GM12865 (cell line): ENCODE data around the gene MPPE1.
A peak's percentile ranks its signal among the peaks of the same experiment; 100 is the strongest.
"Not testable (repeated sequence)": the region's sequence is repeated elsewhere in the genome, so short reads cannot be mapped to it uniquely, and the experiment has no call there.

Experiments
- DNase-seq: peaks from one replicate; pipeline ENCODE4 v3.0.0; 2010; ENCODE audit warnings: low read depth
- H3K4me3 ChIP-seq: 2 replicates; pipeline ENCODE4 v1.5.1; 2011; ENCODE audit warnings: mild to moderate bottlenecking, low read depth, low read length, control low read depth
- CTCF ChIP-seq: IDR thresholded peaks from 2 replicates; pipeline ENCODE4 v1.5.1; 2011; ENCODE audit warnings: low read length, control low read depth, low read depth, inconsistent platforms; ENCODE audit not compliant: insufficient read depth; ENCODE audit errors: missing control alignments

The MPPE1 gene

DNA sequence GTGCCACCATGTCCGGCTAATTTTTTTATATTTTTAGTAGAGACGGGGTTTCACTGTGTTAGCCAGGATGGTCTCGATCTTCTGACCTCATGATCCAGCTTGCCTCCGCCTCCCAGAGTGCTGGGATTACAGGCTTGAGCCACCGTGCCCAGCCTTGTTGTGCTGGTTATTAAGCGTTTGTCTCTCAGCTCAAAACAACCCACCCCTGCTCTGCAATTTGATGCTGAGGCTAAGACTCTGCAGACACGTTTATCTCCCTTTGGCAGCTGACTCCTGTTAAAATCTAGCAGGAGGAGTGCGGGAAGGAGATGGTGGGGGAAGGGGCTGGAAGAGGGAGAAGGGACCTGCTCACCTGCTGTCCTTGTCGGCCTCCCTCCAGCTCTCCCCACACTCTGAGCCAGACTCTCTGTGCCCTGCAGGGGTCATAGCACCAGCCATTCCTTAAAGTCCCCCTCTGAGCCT lies 43.3 kb upstream of the MPPE1 start:
- no peak for DNase-seq
- no peak for TF ChIP-seq CTCF
- H3K4me3 ChIP-seq, result no peak overlapping the region

GRCh38 chr18:11950824-11951223 lies 42.7 kb upstream of the MPPE1 start:
- DNase-seq, result no peak
- no peak for TF ChIP-seq CTCF
- H3K4me3 ChIP-seq, result no peak overlapping the region

DNA sequence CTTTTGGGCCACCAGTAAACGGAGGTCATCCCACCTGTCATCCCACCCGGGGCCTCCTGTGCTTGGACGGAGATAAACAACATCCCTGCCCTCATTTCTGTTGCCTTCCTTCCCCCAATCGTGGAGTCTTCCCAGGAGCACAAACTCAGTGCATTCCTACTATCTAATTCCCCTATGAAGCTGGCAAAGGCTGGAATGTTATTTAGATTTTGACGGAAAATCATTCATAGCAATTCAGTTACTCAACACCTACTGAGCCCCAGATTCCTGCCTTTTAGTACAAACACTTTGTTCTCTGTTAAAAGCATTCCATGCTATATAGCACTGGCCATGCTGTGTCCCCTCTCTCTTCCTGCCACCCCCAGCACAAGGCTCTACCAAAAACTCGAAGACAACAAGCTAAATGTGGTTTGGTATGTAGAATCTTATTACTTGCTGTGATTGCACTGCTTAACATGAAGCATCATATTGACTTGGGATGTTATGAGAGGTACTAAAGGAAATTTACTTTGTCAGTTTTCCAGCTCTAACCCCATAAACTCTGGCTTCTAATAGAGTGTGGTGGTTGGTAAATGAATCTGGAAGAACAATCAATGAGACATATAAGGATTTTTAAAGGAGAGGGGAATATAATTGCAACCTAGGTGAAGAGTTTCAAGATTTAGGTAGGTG lies 40.9 kb upstream of the MPPE1 start:
- H3K4me3 ChIP-seq, result no peak overlapping the region
- TF ChIP-seq CTCF, result no peak
- DNase-seq, result no peak

DNA sequence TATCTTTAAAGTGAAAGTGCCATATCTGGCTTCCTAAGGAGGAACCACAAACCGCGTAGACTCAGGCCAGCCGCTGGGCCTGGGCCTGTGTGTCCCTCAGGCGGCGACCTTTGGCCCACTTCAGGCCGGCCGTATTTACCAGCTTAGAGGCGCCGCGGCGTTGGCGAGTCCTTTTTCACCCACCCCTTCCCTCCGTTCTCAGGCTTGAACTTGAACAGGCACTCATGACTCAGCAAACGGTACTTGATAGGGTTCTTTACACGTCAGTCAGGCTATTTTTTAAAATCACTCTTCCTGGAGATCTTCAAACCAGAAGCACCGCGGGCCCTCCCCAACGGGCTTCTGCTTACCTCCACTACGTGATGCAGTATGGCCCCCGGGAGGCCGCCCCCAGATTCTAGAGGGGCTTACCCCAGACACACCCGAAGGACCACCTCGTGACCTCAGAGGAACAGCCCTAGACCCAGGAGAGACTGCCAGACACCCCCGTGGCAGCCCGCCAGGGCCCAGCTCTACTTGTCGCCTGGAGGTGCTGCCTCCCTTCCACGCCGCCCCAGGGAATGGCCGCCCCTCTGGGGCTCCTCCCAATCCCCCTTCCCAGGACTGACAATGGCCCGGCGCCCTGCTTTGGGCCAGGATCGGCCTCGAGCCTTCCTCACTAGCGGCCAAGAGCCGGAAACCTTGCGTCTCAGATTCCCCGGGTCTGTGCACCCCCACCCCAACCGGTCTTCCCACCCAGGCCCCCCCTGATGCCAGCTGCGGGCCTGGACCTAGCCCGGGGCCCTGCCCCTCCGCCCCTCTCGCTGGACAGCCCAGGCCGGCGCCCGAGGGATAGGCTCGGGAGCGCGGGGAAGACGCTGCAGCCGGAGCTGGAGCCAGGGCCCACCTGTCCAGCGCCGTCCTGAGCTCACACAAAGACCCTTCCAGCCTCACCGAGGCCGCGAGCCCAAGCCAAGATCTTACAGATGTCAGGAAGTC lies 39.4 kb upstream of the MPPE1 start:
- DNase-seq, result peak; percentile 86
- no peak for TF ChIP-seq CTCF

DNA sequence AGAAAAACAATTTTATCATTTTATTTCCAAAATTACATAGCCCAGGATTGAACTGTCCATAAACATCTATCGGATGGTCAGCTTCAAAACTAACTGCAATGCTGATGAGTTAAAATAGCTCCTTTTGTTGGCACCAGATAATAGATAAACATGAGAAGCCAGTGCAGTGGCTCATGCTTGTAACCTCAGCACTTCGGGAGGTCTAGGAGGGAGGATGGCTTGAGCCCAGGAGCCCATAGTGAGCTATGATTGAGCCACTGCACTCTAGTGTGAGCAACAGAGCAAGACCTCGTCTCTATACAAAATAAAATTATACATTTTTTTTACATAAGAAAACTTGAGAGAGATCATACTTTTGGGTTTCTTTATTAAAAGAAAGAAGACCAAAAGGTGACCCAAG lies 38.6 kb upstream of the MPPE1 start:
- peak overlapping the region; percentile 34 for H3K4me3 ChIP-seq
- no peak for DNase-seq
- TF ChIP-seq CTCF, result no peak

More for the DNA sequence above, 39.4 kb upstream of the MPPE1 start:
- H3K4me3 ChIP-seq, result peak overlapping the region; percentile 34

DNA sequence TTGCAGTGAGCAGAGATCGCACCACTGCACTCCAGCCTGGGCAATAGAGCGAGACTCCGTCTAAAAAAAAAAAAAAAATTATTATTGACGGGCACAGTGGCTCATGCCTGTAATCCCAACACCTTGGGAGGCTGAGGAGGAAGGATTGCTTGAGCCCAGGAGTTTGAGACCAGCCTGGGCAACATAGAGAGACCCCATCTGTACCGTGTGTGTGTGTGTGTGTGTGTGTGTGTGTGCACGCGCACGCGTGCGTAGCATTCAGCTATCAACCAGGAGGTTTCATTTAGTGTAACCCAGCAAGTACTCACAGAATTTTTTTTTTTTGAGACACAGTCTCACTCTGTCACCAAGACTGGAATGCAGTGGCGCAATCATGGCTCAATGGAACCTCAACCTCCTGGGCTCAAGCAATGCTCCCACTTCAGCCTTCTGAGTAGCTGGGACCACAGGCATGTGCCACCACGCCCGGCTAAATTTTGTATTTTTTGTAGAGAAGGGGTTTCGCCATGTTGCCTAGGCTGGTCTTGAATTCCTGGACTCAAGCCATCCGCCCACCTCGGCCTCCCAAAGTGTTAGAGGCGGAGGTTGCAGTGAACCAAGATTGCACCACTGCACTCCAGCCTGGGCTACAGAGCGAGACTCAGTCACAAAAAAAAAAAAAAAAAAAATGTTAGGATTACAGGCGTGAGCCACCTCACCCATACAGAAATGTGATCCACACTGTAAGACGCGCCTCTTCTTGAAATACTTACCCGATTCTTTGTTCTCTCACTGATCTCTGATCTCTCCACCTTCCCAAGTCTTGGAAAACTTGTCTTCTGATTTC lies 37.9 kb upstream of the MPPE1 start:
- DNase-seq, H3K4me3 ChIP-seq: not testable (repeated sequence)

GRCh38 chr18:11944786-11945185 lies 36.7 kb upstream of the MPPE1 start:
- no peak for TF ChIP-seq CTCF

More at GRCh38 chr18:11944786-11945185, 36.7 kb upstream of the MPPE1 start:
- no peak for DNase-seq
- no peak overlapping the region for H3K4me3 ChIP-seq
